Stimulated activated CD4-positive, alpha-beta T cell treated with anti-CD3 and anti-CD28 coated beads, Interleukin-1b, Interleukin-23, amount 100 ng/mL, for 4 hours (primary cell): ENCODE data around the gene ERBB4.

Experiments used
- DNase-seq, 2 donors: peaks; one replicate each; pipeline ENCODE4 v3.0.0-alpha.2; 2020; ENCODE audit warnings: low read depth in 2 of 2

Gene ERBB4

DNA sequence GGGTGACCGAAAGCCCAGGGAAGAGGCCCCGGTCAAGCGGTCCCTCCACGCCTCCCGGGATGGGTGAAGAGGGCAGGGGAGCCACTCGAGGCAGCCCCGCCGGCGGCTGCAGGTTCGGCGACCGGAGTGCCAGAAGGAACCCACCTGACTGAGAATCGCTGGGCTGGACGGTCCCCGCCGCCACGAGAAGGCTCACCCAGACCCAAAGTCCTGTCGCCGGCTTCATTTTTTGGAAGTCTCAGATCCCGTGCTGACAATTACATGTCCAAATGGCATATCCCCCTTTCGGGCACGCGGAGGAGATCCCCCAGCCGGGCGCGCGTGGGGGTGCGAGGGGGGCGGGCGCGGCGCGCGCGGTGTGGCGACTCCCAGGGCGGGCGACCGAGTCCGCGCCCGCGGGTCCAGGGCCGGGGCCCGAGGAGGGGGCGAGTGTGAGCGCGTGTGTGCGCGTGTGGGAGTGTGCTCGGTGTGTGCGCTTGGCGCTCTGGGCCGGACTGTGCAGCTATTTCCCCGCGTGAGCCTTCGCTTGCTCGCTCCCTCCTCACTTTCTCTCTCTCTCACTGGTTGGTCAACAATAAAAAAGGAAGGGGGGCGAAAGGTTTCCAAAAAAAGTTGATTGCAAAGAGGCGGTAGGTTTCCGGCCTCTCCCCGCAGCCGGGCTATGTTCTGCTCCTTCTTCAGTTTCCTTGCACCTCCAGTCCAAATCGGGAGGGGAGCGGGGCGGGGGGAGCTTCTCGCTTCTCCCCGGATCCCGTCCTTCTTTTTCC is at the start of gene ERBB4:
Gene ERBB4 (minus strand): TSS at position 498 of the 767 bp plus-strand sequence. CDS start 272 bp downstream, at position 226.
- no peak for DNase-seq

GRCh38 chr2:212580117-212580516 is 41.5 kb upstream of the ERBB4 start:
- DNase-seq: no peak

DNA sequence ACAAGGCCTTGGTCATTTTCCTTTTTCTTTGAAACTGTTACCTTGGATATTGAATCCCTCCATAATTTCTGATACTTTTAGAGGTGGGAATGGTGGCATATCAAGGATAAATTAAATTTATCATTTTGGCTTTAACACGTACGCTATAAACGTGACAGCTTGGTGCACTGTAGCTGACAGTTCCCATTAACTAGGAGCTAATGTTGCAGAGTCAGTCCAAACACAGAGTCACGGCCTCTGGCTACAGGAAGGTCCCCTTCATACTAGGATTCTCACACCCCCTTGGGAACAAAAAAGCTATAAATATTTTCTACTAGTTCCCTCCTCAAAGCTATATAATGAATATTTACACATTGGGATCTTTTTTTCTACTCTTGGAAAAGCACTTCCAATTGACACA is 17.7 kb upstream of the ERBB4 start:
- no peak for DNase-seq

DNA sequence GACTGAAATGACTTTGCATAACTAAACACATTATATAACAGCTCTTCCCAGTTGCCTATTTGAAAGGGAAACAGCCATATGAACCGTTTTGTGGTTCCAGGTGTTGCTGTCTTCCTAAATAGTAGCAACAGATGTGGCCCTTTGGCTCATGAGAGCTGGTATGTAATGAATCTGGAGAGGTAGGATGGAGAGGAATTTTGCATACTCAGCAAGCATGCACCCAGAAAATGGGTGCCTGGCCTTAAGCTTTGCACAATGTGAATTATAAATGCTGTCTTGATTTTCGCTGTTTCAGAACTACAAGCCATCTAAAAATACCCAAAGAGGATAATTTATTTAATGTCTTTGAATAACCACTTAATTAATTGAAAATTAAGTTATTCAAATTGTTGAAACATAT is 15.6 kb upstream of the ERBB4 start:
- no peak for DNase-seq

DNA sequence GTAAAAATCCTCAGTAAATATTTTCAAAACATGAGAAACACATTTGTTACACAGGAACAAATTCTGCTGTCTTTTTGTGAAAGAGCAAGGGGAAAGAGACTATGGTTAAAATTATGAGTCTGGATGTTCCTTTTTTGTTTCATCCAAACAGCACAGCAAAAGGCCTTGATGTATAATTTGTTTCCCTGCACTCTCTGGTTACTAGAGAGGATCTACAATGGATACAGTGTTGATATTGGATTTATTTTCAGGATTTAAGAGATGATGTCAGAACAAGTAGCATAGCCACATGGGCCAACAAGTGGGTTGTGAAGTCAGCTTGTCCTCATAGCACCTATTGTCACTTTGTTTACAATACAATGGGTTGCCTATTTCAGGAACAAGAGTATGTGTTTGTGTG is 11.3 kb upstream of the ERBB4 start:
- no peak for DNase-seq

GRCh38 chr2:212549463-212549862 is 10.9 kb upstream of the ERBB4 start:
- no peak for DNase-seq

DNA sequence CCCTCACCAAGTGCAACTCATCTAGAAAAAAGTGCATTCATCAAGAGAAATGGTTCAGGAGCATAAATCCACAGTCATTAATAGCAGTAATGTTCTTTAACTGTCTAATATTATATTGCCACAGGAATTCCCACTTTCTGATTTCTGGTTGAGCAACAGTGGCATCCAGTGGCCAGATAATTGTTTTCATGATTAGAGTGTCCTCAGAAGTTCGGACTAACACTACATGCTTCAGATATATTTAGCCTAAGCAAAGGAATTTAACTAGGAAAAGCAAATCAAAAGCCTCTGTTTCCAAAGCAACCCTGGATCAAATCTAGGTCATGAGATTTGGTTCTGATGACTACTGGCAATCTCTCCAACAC is 9.8 kb upstream of the ERBB4 start:
- no peak for DNase-seq

- DNase-seq: no peak
Measured at GRCh38 chr2:212547716-212548454, 9.3 kb upstream of the ERBB4 start.

- no peak for DNase-seq
Measured at GRCh38 chr2:212546669-212547068, 8.1 kb upstream of the ERBB4 start.

- no peak for DNase-seq
Measured at GRCh38 chr2:212540341-212540740, 1.7 kb upstream of the ERBB4 start.

- DNase-seq: no peak
Measured at GRCh38 chr2:212539072-212539880, 674 bp upstream of the ERBB4 start.

GRCh38 chr2:212537726-212538304 is 787 bp downstream of the ERBB4 start:
- DNase-seq: no peak

DNA sequence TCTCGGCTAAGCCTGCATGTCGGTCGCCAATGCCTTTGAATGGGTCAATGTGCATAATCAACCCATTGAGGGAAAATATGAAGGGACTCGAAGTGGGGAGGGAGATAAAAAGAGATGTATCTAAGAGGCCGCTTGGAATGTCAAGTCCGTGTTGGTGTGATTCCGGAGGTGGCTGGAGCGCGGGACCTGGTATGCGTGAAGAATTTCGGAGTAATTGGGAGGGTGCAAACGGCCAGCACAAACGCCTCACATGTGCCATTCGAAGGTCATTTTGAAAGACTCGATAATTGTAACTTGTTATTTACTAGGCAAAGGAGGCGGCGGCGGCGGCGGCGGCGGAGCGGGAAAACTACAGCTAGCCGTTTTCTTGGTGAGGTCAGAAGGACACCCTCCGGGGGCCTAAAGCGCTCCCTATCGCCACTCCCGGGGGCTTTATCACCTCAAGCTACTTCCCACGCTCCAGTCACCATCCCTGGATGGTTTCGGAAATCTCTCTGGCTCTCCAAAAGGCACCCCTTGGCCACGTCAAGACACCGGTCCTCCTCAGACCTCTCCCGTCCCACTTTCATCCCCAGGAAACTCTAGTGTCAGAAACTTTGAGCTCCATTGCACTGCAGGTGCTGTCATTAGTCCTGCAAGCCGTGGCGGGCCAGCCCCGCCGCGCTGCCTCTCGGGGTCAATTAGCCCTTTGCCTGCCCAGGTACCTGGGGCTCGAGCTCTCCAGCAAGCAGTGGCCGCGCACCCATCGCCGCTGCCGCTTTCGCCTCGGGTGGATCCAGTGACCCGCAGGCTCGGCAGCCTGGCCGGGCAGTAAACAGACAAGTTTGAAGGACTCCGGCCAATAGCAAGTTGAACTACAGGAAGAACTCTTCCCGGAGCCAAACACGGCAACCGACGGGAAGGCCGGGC is 1.5 kb downstream of the ERBB4 start:
- DNase-seq: no peak

DNA sequence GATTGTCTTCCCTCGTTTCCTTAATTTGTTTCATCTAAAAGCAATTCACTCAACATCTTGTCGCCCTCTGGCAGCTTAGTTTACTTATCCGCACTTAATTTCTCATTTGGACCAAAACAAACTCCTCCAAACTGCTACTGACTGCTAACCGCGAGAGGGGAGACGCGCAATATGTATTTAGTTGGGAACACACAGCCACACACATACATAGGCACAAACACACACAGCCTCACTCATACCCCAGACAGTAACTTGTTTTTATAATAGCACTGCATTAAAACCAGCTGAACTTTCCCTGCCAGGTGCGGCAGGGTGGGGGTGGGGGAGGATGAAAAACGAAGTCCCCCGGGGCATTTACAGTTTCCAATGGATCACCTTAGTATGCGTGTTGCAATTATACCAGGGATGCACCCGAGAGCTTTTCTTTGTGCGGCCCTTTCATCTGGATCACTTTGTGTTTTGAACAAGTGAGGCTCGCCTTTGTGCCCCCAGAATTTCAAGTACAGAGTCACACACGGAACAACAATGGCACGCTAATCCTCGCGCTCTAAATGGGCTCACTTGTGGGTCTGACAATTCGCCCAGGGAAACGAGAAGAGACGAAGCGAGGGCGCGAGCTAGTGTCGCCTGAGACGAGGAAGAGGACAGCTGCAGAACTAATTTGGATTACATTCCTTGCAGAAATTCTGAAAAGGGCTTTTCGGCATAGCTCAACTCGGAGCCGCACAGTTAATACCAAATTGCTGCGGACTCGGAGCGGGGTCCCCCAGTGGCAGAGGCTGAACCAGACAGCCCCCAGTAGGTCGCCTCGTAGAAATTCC is 2.4 kb downstream of the ERBB4 start:
- DNase-seq: no peak

DNA sequence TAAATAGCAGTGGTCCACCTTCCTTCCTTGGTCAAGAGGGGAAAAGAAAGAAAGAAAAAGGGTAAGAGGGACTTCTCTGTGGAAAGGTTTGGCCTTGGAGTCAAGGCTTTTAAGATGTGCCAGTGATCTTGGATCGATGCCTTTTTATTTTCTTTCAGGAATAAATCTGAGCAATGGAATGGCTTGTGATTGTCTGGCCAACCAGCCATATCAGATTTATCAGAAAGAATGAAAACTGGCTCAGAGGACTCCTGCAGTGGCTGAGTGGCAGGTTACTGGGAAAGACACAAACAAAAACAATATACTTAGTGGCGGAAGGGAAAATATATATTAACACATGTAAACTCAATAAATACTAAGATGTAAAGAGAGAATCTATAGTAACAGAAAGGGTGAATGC is 4.3 kb downstream of the ERBB4 start:
- DNase-seq: no peak

DNA sequence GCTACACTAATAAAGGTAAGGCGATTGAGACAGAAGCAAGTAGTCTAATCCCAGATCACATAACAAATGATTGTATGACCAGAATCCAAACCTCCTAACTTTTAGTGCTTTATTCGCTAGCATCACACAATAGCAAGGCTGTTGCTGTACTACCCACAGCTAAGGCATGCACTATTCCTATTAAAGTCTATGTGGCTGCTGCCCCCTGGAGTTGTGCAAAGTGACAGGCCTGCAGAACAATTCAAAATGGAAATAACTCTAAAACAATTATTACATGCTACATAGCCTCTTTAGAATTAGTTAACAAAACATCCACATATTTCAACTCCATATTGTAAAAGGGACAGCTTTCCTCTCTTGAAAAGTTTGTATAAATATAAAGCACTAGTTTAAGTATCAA is 6.0 kb downstream of the ERBB4 start:
- no peak for DNase-seq

DNA sequence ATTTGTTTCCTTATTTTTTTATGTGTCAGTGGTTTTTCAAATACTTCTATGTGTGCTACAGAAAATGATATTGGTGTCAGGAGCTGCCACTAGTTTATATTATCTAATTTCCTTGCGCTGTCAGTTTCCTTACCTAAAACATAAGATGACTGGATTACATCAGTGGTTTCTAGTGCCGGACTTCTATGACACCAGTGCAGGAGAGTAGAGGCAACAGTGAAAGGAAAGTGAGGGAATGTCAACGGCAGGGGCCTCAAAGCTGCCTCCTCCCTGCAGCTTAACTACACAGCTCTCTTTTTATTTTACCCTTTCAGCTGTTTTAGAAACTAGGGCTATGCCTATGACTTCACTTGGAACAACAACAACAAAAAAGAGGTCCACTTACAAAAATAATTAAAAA is 6.5 kb downstream of the ERBB4 start:
- DNase-seq: no peak

DNA sequence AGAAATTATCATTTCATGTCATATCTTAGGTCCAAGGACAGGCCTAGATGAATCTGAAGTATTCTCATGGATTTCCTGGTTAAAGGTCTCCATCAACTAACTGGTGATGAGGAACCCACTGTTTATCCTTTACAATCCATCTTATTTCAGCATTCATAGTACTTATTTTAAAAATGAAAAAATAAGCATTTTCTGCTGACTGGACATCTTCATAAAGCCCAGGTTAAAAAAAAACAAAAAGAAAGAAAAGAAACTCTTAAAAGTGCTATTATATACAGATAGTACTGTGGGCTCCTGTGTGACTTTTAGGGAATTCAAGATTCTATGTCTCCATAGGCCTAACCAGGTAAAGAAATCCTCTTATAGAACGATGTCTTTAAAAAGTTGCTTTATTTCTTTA is 7.1 kb downstream of the ERBB4 start:
- no peak for DNase-seq

- no peak for DNase-seq
Measured at GRCh38 chr2:212530991-212531390, 7.6 kb downstream of the ERBB4 start.

- DNase-seq: no peak
Measured at GRCh38 chr2:212530373-212530772, 8.2 kb downstream of the ERBB4 start.
